ENCODE data around the gene NOL4L.
"Not testable (repeated sequence)": the region's sequence is repeated elsewhere in the genome, so short reads cannot be mapped to it uniquely, and the experiment has no call there.

DNA sequence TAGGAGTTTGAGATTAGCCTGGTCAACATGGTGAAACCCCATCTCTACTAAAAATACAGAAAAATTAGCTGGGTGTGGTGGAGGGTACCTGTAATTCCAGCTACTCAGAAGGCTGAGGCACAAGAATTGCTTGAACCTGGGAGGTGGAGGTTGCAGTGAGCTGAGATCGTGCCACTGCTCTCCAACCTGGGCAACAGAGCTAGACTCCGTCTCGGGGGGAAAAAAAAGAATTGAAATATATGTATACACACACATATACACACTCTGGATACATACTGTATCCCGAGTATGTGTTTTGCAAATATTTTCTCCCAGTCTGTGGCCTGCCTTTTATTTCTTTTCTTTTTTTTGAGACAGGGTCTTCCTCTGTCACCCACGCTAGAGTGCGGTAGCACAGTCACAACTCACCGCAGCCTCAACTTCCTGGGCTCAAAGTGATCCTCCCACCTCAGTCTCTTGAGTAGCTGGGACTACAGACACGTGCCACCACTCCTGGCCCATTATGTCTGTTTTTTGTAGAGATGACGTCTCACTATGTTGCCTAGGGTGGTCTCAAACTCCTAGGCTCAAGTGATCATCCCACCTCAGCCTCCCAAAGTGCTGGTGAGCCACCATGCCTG lies 177.9 kb downstream of the NOL4L start:
- TF ChIP-seq, protein P1, sequence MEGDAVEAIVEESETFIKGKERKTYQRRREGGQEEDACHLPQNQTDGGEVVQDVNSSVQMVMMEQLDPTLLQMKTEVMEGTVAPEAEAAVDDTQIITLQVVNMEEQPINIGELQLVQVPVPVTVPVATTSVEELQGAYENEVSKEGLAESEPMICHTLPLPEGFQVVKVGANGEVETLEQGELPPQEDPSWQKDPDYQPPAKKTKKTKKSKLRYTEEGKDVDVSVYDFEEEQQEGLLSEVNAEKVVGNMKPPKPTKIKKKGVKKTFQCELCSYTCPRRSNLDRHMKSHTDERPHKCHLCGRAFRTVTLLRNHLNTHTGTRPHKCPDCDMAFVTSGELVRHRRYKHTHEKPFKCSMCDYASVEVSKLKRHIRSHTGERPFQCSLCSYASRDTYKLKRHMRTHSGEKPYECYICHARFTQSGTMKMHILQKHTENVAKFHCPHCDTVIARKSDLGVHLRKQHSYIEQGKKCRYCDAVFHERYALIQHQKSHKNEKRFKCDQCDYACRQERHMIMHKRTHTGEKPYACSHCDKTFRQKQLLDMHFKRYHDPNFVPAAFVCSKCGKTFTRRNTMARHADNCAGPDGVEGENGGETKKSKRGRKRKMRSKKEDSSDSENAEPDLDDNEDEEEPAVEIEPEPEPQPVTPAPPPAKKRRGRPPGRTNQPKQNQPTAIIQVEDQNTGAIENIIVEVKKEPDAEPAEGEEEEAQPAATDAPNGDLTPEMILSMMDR (IDR thresholded peaks at IDR 0.05), result not testable (repeated sequence)
- not testable (repeated sequence) for TF ChIP-seq EZH2phosphoT487 (IDR thresholded peaks at IDR 0.05)

All from neural progenitor cell (in vitro differentiated cells).